Hypothalamus (tissue), 51 donors: ENCODE data around the gene SOX5.
"Not testable (repeated sequence)": the region's sequence is repeated elsewhere in the genome, so short reads cannot be mapped to it uniquely, and the experiment has no call there.

Experiments
- DNase-seq, 51 donors: peaks; one replicate each; lab custom pipeline; 2025; lab: John Stamatoyannopoulos, UW

Gene SOX5

DNA sequence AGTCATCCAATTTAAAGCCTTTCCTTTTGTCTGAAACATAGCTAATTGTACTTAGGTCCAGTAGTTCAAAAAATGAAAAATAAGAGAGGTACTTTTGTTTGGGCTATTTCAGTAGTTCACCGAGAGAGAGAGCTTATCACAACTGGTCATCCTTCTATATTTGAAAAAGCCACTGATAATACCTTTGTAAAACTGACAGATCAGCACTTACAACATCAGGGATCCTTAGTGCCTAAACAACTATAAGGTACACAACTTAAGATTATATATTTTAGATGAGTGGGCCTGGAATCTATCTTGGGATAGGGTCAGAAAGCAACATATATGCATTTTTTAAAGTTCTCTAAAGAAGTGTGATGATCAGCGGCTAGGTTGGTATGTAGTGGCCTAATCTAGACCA, 97.9 kb downstream of the SOX5 start:
- DNase-seq, result no peak

DNA sequence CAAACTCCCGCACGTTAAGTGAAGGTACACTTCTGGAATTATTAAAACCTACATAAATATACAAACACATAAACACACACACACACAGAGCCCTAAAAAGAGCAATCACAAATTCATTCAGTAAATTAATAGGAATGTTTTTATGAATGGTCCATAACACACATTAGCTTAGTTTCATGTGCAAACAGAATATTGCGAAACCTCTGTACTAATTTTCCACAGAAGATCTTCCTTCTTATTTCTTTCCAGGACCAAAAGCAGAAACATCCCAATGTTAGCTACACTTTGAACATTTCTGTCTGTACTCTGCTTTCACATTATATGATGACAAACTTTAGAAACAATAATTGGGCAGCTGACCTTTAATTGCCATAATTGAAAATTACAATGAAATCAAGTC, 101.6 kb downstream of the SOX5 start:
- DNase-seq, result no peak

DNA sequence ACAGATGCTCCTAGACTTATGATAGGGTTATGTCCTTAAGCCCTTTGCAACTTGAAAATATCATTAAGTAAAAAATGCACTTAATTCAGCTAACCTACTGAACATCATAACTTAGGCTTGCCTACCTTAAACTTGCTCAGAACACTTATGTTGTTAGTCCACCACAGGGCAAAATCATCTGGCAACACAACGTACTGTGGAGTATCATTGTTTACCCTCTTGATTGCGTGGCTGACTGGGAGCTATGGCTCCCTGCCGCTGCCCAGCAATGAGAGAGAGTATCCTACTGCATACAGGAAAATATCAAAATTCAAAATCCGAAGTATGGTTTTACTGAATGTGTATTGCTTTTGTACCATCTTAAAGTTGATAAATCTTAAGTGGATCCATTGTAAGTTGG, 105.5 kb downstream of the SOX5 start:
- no peak for DNase-seq

DNA sequence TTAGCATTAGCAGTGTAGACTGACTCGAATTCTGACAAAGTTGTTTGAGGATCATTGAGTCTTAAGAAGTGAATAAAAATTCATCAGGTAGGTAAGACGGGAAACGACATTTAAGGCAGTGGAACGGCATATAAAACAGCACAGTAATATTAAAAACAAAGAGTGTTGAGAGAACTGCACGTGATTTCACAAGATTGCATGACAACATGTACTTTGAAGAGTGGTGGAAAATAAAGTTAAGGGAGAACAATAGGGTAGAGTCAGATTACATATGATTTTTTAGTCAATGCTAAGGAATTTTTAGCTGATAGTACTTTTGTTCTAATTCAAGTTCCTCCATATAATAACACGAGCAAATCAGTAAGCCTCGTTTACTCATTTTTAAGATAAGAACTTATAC, 115.4 kb downstream of the SOX5 start:
- DNase-seq, result no peak

DNA sequence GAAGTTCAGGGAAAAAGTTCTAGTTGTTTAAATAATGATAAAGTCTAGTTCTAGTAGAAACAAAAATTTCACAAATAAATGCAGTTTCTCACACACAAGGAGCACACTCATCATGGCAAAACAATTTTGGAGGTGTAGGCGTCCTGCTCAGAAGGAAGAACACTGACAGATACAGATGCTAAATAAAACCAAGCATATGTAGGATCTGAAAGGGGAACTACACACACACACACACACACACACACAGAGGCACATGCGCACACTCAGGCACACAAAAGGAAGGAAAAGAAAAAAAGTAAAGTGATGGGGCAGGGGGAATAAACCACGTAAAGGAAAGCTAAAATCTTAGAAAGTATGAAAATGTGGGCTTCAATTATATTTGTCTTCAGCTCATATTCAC, 117.7 kb downstream of the SOX5 start:
- DNase-seq, result peak in 1 of 51 donors; percentile 2

DNA sequence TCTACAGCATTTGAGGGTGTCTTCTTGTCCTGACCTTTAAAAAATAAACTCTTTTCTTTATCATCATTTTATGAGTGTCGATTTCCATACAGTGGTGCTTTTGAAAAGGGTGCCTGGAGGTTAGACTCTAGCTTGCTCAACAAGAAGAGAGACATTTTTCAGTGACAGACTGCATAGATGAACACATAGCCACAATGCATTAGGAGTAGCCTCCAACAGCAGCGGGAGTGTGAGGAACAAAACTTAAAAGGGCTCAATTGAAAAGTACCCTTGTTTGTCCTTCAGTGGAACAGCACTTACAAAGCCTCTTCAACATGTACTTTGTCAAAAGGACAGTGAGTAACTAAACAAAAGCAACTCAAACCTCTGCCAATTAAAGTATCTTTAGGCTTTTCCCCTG, 119.3 kb downstream of the SOX5 start:
- DNase-seq, result no peak

DNA sequence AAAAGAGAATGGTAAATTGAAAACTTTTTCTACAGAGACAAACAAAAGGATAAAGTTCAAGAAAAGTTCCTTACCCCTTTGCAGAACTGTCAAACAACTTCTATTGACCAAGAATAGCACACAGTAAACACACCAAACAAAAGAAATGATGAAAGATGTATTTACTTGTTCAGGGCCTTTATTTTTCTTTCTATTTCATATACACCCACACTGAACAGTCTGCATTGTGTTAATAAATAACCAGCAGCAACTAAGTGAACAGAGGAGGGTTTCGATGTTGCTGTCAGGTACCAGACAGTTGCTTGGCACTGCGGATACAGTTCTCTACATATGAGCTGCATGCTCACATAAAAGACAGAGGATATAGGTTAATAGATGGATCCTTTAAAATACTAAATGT, 122.1 kb downstream of the SOX5 start:
- no peak for DNase-seq

DNA sequence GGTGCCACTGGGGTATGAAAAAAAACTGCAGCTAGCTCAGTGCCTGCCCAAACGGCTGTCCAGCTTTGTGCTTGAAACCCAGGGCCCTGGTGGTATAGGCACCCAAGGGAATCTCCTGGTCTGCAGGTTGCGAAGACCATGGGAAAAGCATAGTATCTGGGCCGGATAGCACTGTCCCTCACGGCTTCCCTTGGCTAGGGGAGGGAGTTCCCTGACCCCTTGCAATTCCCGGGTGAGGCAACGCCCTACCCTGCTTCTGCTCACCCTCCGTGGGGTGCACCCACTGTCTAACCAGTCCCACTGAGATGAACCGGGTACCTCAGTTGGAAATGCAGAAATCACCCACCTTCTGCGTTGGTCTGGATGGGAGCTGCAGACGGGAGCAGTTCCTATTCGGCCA, 124.3 kb downstream of the SOX5 start:
- not testable (repeated sequence) for DNase-seq

DNA sequence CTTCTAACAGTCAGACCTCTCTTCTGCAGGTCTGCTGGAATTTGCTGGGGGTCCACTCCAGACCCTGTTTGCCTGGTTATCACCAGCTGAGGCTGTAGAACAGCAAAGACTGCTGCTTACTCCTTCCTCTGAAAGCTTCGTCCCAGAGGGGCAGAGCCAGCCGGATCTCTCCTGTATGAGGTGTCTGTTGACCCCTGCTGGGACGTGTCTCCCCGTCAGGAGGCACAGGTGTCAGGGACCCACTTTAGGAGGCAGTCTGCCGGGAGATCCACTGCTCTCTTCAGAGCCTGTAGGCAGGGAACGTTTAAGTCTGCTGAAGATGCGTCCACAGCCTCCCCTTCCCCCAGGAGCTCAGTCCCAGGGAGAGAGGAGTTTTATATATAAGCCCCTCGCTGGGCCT, 125.1 kb downstream of the SOX5 start:
- no peak for DNase-seq

DNA sequence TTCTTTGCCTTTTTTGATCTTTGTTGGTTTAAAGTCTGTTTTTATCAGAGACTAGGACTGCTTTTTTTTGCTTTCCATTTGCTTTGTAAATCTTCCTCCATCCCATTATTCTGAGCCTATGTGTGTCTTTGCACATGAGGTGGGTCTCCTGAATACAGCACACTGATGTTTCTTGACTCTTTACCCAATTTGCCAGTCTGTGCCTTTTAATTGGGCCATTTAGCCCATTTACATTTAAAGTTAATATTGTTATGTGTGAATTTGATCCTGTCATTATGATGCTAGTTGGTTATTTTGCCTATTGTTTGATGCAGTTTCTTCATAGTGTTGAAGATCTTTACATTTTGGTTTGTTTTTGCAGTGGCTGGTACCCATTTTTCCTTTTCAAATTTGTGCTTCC, 126.6 kb downstream of the SOX5 start:
- DNase-seq, result not testable (repeated sequence)

DNA sequence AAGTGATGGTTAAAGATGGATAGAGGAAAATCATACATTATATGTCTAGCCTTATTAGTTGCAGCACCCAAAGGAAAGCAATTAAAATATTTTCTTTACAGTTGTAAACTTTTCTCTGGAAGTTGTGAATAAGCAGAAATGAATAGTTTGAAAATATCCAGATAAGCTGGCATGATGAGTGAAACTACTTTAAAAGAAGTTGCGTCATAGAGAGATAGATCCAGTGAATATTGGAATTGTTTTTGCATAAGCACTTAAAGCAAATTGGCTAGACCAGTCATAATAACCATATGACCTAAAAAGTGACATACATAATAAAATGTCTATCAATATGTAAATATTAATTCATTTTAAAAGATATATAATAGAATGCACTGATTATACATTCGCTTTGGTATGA, 132.1 kb downstream of the SOX5 start:
- no peak for DNase-seq

DNA sequence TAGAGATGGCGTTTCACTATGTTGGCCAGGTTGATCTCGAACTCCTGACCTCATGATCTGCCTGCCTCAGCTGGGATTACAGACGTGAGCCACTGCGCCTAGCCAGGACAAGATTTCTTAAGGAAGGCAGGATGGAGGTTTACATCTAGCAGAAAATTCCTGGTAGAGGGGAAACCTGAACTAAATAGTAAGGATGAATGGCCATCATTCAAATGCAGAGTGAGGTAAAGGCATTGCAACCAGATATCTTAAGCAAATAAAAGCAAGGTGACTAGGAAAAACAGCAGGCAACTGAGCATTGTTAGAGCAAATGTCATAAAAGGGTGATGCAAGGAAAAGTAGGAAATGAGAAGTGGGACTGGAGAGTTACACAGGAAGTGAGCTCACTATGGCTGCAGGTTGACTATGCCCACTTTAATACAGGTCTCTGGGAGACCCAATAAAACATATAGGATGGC, 133.0 kb downstream of the SOX5 start:
- DNase-seq, result no peak

DNA sequence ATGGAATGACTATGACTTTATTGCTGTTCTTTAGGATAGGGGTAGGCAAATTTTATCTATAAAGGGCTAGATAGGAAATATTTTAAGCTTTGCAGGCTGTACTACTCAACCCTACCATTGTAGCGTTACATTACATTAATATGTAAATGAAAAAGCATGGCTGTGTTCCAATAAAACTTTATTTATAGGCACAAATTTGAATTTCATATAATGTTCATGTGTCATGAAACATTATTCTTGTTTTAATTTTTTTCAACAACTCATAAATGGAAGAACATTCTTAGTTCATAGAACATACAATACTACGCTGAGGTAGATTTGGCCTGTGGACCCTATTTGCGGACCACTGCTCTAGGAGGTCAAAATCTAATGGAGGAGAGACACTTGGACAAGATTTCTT, 133.7 kb downstream of the SOX5 start:
- no peak for DNase-seq

DNA sequence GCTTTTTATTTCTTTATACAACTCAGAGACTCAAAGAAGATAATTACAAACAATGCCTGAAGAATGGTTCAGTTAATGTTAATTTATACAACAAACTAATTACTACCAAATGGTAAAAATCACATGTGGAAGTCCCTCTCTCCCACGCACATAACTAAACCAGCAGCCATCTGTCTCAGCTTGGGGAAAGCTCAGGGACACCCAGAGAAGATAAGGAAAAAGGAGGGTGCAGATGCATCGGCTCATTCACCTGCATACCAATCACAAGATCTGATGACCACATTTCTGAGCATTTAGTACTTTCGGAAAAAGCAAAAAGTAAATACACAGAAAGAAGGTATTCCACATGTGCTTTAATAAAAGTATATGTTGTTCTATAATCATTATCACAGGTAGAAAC, 136.3 kb downstream of the SOX5 start:
- no peak for DNase-seq

DNA sequence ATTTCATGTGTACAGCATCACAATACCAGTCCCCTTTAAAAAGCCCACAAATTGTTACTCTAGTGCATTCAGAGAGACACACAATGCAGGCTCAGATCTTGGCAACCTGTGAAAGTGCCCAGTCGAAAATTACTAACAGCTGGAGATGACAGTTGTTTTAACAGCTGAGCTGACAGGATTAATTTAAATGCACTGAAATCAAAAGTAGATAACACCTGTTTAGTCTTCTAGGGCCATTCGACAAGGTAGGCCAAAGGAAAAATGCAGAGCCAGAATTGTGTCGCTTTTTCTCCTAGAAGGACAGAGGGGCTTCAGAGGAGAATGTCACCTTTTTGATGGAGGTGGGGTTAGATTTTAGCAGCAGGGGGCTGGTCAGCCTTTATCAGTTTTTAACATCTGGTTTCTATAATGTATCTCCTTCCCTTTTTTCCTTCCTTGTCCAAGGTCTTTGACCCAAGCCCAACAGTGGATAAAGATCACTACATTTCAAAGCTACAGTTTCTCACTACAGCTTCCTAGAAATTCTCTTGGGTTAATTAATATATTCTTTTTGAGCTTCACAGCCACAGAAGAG, 139.1 kb downstream of the SOX5 start:
- DNase-seq, result no peak

DNA sequence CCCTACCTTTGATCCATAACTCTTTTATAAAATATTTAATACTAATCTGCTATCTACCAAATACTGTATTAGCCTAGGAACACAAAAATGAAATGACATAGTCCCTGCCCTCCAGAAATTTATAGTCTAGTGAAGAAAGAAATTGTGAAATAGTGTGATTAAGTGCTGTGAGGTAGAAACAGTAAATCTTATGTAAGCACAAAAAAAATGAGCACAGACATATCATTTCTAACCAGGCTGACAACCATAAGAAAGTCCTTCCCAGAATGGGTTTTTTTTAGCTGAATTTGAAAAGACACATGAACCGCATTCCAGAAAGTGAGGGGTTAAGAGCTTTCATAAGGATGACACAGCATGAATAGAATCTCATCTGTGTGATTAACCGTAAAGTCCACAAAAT, 145.9 kb downstream of the SOX5 start:
- no peak for DNase-seq

DNA sequence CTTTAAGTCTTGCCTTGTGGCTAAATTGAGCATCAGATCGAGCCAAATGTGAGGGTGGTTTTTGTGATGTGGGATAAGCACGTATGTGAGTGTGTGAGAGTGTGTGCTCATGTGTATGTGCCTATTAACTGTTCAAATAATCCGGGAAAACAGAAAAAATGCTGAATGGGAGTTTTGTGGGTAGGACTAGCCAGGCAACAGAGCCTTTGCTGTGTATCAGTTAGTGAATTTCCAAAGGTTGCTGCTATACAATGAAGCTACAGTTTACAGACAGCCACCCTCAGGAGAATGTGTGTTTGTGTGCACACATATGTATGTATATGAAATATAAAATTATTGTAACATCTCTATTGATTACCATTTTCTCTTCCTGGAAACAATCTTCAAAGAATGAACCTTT, 154.0 kb downstream of the SOX5 start:
- DNase-seq, result no peak

DNA sequence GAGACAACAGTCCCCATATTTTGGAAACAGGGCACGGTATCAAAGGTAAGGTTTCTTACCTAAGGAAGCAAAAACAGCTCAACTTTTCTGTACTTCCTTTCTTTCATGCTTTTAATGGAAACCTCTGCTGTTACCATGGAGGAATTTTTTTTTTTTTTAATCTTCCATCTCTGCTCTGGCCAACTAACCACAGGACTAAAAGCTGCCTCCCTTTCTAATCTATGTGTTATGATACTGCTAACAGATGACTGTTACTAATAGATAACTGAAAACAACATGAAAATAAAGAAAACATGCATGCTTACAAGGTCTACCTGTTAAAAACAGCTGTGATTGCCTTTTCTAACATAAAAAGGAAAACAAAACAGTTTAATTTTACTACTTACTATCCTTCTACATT, 168.4 kb downstream of the SOX5 start:
- no peak for DNase-seq

DNA sequence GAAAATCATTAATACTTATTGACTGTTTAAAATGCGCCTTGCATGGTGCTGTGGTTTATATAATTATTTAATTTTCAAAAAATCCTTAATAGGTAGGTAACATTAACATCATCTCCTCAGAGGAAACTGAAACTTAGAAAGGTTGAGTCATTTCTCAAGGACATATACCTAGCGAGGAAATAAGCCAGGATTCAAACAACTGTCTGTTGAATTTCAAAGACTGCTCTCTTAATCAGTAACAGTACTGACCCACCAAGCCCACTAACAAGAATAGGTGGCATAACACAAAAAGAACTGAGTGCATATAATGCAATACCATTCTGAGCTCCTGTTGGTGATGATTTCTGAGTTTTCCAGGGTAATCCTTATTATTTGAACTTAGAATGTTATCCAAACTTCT, 174.3 kb downstream of the SOX5 start:
- no peak for DNase-seq

DNA sequence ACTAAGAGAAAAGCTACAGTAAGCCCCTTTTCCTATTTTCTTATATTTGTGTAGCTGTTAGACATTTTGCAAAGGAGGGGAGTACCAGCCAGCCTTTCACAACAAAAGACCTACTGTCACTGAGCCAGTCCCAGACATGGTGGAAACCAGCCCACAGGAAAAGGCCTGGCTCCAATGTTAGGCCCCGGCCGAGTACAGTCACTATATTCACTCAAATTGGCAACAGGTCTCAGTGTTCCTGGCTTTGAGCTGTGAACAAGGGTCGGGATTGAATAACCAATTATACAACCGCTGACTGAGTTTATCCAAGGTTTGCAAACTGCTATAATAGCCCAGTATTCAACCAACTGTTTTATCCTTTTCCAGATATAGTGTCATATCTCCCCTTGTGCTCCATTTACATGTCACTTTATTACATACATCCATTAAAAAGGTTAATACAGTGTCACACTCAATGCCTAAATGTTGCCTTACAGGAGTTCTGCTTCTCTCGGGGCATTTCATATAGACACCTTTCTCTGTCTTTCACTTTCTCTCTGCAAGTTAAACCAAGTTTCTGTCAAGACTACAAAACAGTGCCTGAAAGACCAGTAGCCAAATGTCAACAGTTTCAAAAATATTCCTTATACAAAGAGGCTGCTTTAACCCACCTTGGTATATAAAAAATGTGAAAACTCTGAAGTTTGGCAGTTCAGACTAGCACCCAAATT, 178.1 kb downstream of the SOX5 start:
- peak in 44 of 51 donors; percentile 2 to 92 (median 74) for DNase-seq

DNA sequence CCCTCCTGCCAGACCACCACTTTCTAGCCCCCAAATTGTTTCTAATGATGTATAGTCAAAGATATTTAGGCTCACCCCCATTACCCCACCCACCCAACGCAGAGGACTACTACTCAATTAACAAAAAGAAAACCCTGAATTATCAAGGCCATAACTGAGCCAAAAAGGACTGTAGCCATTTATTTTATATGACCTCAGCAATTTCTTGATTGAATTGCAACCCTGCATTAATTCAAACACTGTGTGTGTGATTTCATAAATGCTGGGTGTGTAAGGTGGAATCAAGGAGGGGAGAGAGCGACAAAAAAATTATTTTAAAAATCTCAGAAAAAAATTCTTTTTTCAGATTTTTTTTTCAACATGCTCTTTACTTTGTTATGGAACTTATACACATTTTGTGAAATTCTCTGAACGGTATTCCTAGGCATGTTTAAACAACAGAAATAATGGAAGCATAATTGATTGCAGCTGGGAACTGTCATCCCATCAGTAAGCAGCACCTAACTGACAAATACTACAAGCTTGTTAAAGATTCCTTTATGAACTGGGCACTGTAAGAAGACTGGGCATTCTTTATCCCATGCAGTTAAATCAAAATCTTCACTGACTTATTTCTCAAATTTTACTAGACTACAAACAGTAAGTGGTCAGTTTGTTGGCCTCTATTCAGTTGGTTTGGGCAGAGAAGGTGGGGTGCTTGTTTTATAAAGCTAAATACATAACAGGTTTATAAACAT, 179.1 kb downstream of the SOX5 start:
- no peak for DNase-seq

DNA sequence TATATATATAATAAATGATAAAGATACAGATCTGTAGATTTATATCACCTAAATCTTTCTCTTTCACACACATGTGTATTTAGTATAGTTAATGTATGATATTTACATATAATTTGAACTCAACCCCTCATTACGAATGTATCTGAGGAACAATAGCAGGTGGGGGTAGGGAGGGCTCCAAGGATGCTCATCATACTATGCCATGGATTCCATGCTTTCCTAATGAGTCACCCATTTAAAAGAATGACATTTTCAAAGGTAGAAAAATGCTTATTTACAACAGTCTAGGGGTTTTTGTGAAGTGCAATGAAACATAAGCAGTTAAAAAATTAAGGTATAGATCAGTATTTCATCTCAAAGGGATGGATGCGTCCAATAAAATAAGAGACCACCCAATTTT, 181.6 kb downstream of the SOX5 start:
- DNase-seq, result no peak
